GM12878 (cell line): Measurements from ENCODE around the gene AMBP. TPM values are rescaled to one million over a fixed set of nuclear protein-coding genes. Genes with fewer than 3 reads are reported as not detected.

Experiments
- ATAC-seq: fragments of 200-7000 bp; cut with Tn5 transposase; 3 replicates; pipeline ENCODE4 v1.9.1; 2020; ENCODE audit warnings: mild to moderate bottlenecking, moderate library complexity
- BruUV-seq: library from RNA; stranded (reverse); fragments of 400-500 nt; replicated peaks from 2 replicates; lab custom pipeline; 2021; lab: Mats Ljungman, UMichigan
- CTCF ChIA-PET: fragments of 300-600 bp; sonication (Branson Sonifier 250); formaldehyde crosslinking; extraction: SDS; loops from one replicate; lab custom pipeline; 2021; ENCODE audit warnings: inconsistent platforms; lab: Yijun Ruan, JAX
- POLR2A ChIA-PET: fragments of 350-600 bp; formaldehyde crosslinking; extraction: SDS; loops from one replicate; lab custom pipeline; 2021; ENCODE audit warnings: inconsistent platforms; lab: Charles Lee
- RAD21 ChIA-PET: fragments of 300-600 bp; sonication (Branson Sonifier 250); formaldehyde crosslinking; loops from one replicate; lab custom pipeline; 2023; ENCODE audit warnings: antibody characterized with exemption; ENCODE audit not compliant: unreplicated experiment; lab: Charles Lee
- SMC1A ChIA-PET: fragments of 300-600 bp; sonication (Branson Sonifier 250); formaldehyde crosslinking; loops from one replicate; lab custom pipeline; 2023; ENCODE audit not compliant: unreplicated experiment, uncharacterized antibody; lab: Charles Lee
- DNase-seq: peaks from one replicate; pipeline ENCODE4 v3.0.0-alpha.2; 2011; ENCODE audit warnings: low read depth, low spot score
- FAIRE-seq: peaks from 3 replicates; lab custom pipeline; 2011; peaks lifted over from hg19 to GRCh38; lab: Jason Lieb, UNC
- H2AFZ ChIP-seq: 2 replicates; pipeline ENCODE4 v1.6.0; 2011; ENCODE audit warnings: low read depth, low read length, control low read depth; ENCODE audit not compliant: control insufficient read depth
- H3K27ac ChIP-seq: 2 replicates; pipeline ENCODE4 v1.5.1; 2011; ENCODE audit warnings: control low read depth; ENCODE audit not compliant: control insufficient read depth, insufficient read depth
- H3K27me3 ChIP-seq, 2 experiments: replicated peaks in 1 of 2; 2 replicates each; pipeline versions ENCODE4 v1.6.0 to v1.6.1; 2011; ENCODE audit warnings: low read length in 1 of 2; ENCODE audit not compliant: control insufficient read depth in 2 of 2, insufficient read depth in 2 of 2
- H3K36me3 ChIP-seq, 2 experiments: 2 replicates each; pipeline ENCODE4 v1.5.1; 2011; ENCODE audit warnings: low read length in 1 of 2; ENCODE audit not compliant: control insufficient read depth in 2 of 2, insufficient read depth in 2 of 2
- H3K4me1 ChIP-seq: 2 replicates; pipeline ENCODE4 v1.6.1; 2011; ENCODE audit warnings: mild to moderate bottlenecking, low read length, moderate library complexity, mixed read lengths; ENCODE audit not compliant: control insufficient read depth, insufficient read depth
- H3K4me2 ChIP-seq: 2 replicates; pipeline ENCODE4 v1.6.0; 2011; ENCODE audit warnings: control low read depth; ENCODE audit not compliant: control insufficient read depth, insufficient read depth
- H3K4me3 ChIP-seq: fragments of 200-600 bp; sonication (generic); 2 replicates; pipeline ENCODE4 v1.5.1; 2016
- H3K79me2 ChIP-seq: 2 replicates; pipeline ENCODE4 v1.6.0; 2011; ENCODE audit warnings: low read length; ENCODE audit not compliant: control insufficient read depth, insufficient read depth
- H3K9ac ChIP-seq: 2 replicates; pipeline ENCODE4 v1.8.0; 2011; ENCODE audit warnings: low read length, control low read depth, mixed read lengths; ENCODE audit not compliant: control insufficient read depth, insufficient read depth
- H3K9me3 ChIP-seq: replicated peaks from 3 replicates; pipeline ENCODE4 v1.5.1; 2011; ENCODE audit warnings: mild to moderate bottlenecking, low read length; ENCODE audit not compliant: control insufficient read depth, insufficient read depth
- H4K20me1 ChIP-seq: 2 replicates; pipeline ENCODE4 v1.6.0; 2011; ENCODE audit not compliant: control insufficient read depth, insufficient read depth
- ATF7 ChIP-seq: fragments of 450-650 bp; IDR thresholded peaks from 2 replicates; pipeline ENCODE4 v1.6.1; 2016; ENCODE audit warnings: low read depth, mild to moderate bottlenecking
- EP300 ChIP-seq, 2 experiments: fragments of 150-350 bp in 1 of 2; IDR thresholded peaks; 2 replicates each; pipeline ENCODE4 v1.6.1; 2011 to 2012; ENCODE audit warnings: low read depth in 2 of 2, low read length in 2 of 2, borderline replicate concordance in 1 of 2, improper control_type of control experiment in 1 of 2, inconsistent platforms in 1 of 2; ENCODE audit not compliant: control insufficient read depth in 1 of 2
- NR2C1 ChIP-seq: fragments of 450-650 bp; IDR thresholded peaks from 2 replicates; pipeline ENCODE4 v1.6.1; 2017; ENCODE audit warnings: antibody characterized with exemption, mild to moderate bottlenecking, moderate library complexity
- PML ChIP-seq: IDR thresholded peaks from 2 replicates; pipeline ENCODE4 v1.6.1; 2012; ENCODE audit warnings: low read length, inconsistent platforms
- RAD51 ChIP-seq: fragments of 450-650 bp; IDR thresholded peaks from 2 replicates; pipeline ENCODE4 v1.6.1; 2016; ENCODE audit warnings: moderate library complexity, mild to moderate bottlenecking, inconsistent platforms
- SREBF2 ChIP-seq: IDR thresholded peaks from 2 replicates; pipeline ENCODE4 v1.6.1; 2012; ENCODE audit warnings: mild to moderate bottlenecking, low read length
- TAF1 ChIP-seq: IDR thresholded peaks from 2 replicates; pipeline ENCODE4 v1.6.1; 2011; ENCODE audit warnings: mild to moderate bottlenecking, low read depth, low read length, borderline replicate concordance
- WRNIP1 ChIP-seq: IDR thresholded peaks from 2 replicates; pipeline ENCODE4 v1.6.1; 2011; ENCODE audit warnings: low read depth, low read length, improper control_type of control experiment, borderline replicate concordance
- WGBS: methylation state at CpG from one replicate; pipeline ENCODE4 v1.1.6; 2016; ENCODE audit warnings: low lambda C conversion rate; ENCODE audit not compliant: insufficient replicate concordance, insufficient coverage; ENCODE audit errors: missing lambda C conversion rate; 5-methylcytosine and 5-hydroxymethylcytosine counted together
- in situ Hi-C: fragments of 300-500 bp; cut with MboI; formaldehyde crosslinking; loops from 9 replicates; pipeline ENCODE4 v1.14.3; 2018; ENCODE audit warnings: mixed read lengths
- intact Hi-C: fragments of 100-400 bp; cut with micrococcal nuclease; formaldehyde crosslinking; loops from one replicate; pipeline ENCODE4 v1.14.2; 2022; ENCODE audit not compliant: unreplicated experiment
- polyA plus RNA-seq, 11 experiments: library from polyadenylated mRNA; depleted of rRNA in 4 of 11; unstranded in 6 of 11; stranded (reverse) in 5 of 11; fragments of >200 nt; fragmentation: Nextera tagmentation in 4 of 11; fragmentation: Illumina TruSeq in 1 of 11; extraction: Ambion mirVana in 4 of 11; extraction: Trizol in 1 of 11; gene quantifications; 1 replicate in 1 of 11; 2 replicates in 10 of 11; pipeline versions ENCODE4 v1.2.1 to v1.2.3, GENCODE V29; 2011 to 2016; ENCODE audit warnings: inconsistent platforms in 2 of 11, missing spikeins in 2 of 11, low read depth in 1 of 11
- total RNA-seq, 4 experiments: library from RNA; depleted of rRNA in 3 of 4; stranded (reverse); fragments of >200 nt in 3 of 4; fragmentation: Illumina TruSeq in 1 of 4; extraction: Trizol in 1 of 4; gene quantifications; 2 replicates each; pipeline versions ENCODE4 v1.2.1 to v1.2.3, GENCODE V29; 2013 to 2021
- TF ChIP-seq, protein P1 (sequence below): fragments of 450-650 bp; IDR thresholded peaks from 2 replicates; pipeline ENCODE4 v1.6.1; 2017; ENCODE audit warnings: mild to moderate bottlenecking, moderate library complexity
- TF ChIP-seq, protein P2 (sequence below): fragments of 450-650 bp; IDR thresholded peaks from 2 replicates; pipeline ENCODE4 v1.6.1; 2017; ENCODE audit warnings: mild to moderate bottlenecking, moderate library complexity

Gene AMBP
- total and polyA plus RNA-seq, 10 of the 15 experiments (the other 5 are each of a cell fraction or from before 2014, with no cell fraction given): 0.11 to 2.3 (median 0.18) TPM; not detected in 7

GRCh38 chr9:114092336-114092735 lies 14.2 kb upstream of the AMBP start:
- no peaks in the 10 kb centered on the region for H3K4me1 ChIP-seq
- H3K9ac ChIP-seq: no peak overlapping the region
- no peak overlapping the region for H3K27ac ChIP-seq
- RAD21 ChIA-PET: no interaction called here
- no peak overlapping the region for H3K4me2 ChIP-seq
- in situ Hi-C loops: loop anchor here (25.0 kb wide), 1 partner anchor 195 kb away; no protein-coding TSS in a partner anchor
- TF ChIP-seq WRNIP1: no peak
- TF ChIP-seq, protein P1, sequence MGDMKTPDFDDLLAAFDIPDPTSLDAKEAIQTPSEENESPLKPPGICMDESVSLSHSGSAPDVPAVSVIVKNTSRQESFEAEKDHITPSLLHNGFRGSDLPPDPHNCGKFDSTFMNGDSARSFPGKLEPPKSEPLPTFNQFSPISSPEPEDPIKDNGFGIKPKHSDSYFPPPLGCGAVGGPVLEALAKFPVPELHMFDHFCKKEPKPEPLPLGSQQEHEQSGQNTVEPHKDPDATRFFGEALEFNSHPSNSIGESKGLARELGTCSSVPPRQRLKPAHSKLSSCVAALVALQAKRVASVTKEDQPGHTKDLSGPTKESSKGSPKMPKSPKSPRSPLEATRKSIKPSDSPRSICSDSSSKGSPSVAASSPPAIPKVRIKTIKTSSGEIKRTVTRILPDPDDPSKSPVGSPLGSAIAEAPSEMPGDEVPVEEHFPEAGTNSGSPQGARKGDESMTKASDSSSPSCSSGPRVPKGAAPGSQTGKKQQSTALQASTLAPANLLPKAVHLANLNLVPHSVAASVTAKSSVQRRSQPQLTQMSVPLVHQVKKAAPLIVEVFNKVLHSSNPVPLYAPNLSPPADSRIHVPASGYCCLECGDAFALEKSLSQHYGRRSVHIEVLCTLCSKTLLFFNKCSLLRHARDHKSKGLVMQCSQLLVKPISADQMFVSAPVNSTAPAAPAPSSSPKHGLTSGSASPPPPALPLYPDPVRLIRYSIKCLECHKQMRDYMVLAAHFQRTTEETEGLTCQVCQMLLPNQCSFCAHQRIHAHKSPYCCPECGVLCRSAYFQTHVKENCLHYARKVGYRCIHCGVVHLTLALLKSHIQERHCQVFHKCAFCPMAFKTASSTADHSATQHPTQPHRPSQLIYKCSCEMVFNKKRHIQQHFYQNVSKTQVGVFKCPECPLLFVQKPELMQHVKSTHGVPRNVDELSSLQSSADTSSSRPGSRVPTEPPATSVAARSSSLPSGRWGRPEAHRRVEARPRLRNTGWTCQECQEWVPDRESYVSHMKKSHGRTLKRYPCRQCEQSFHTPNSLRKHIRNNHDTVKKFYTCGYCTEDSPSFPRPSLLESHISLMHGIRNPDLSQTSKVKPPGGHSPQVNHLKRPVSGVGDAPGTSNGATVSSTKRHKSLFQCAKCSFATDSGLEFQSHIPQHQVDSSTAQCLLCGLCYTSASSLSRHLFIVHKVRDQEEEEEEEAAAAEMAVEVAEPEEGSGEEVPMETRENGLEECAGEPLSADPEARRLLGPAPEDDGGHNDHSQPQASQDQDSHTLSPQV: no peak
- no peaks in the 10 kb centered on the region for H3K9me3 ChIP-seq
- no peaks in the 10 kb centered on the region for H4K20me1 ChIP-seq
- ATAC-seq: no peak
- intact Hi-C loops: no loop called here
- 24% methylated on average over 3 of the region's 4 CpGs for WGBS
- no TSS peak for BruUV-seq
- no peak for FAIRE-seq
- H2AFZ ChIP-seq: no peak overlapping the region
- POLR2A ChIA-PET: no interaction called here
- SMC1A ChIA-PET: no interaction called here
- no peaks in the 10 kb centered on the region; a peak in 2 of 4 replicates for H3K27me3 ChIP-seq
- H3K36me3 ChIP-seq: no peaks in the 10 kb centered on the region
- no peak for DNase-seq
- no peaks in the 10 kb centered on the region for H3K79me2 ChIP-seq
- CTCF ChIA-PET: no interaction called here
- no peak overlapping the region for H3K4me3 ChIP-seq

GRCh38 chr9:114091711-114092110 lies 13.6 kb upstream of the AMBP start:
- H3K4me1 ChIP-seq: no peaks in the 10 kb centered on the region
- intact Hi-C loops (no loop called here), in situ Hi-C loops (loop anchor here (25.0 kb wide), 1 partner anchor 196 kb away; no protein-coding TSS in a partner anchor)
- ChIA-PET CTCF (no interaction called here), RAD21 (no interaction called here), POLR2A (no interaction called here), SMC1A (no interaction called here)
- no peak for DNase-seq
- BruUV-seq: no TSS peak
- H3K9me3 ChIP-seq: no peaks in the 10 kb centered on the region
- H4K20me1 ChIP-seq: no peaks in the 10 kb centered on the region
- H3K79me2 ChIP-seq: no peaks in the 10 kb centered on the region
- H3K27me3 ChIP-seq: no peaks in the 10 kb centered on the region; a peak in 2 of 4 replicates
- no peak overlapping the region for H3K27ac ChIP-seq
- 6% methylated on average over 8 of the region's 8 CpGs for WGBS
- no peak overlapping the region for H3K4me3 ChIP-seq
- no peak overlapping the region for H3K9ac ChIP-seq
- no peaks in the 10 kb centered on the region for H3K36me3 ChIP-seq
- no peak for ATAC-seq
- no peak overlapping the region for H3K4me2 ChIP-seq
- no peak for FAIRE-seq
- no peak overlapping the region for H2AFZ ChIP-seq
- TF ChIP-seq NR2C1 (no peak), EP300 (IDR thresholded peaks at IDR 0.05; ENCODE audit: borderline replicate concordance in 1 of 2, control insufficient read depth in 1 of 2, low read depth in 2 of 2, low read length in 2 of 2) (no peak), ATF7 (no peak), RAD51 (no peak), PML (no peak), TAF1 (no peak), SREBF2 (no peak)
- TF ChIP-seq, protein P2, sequence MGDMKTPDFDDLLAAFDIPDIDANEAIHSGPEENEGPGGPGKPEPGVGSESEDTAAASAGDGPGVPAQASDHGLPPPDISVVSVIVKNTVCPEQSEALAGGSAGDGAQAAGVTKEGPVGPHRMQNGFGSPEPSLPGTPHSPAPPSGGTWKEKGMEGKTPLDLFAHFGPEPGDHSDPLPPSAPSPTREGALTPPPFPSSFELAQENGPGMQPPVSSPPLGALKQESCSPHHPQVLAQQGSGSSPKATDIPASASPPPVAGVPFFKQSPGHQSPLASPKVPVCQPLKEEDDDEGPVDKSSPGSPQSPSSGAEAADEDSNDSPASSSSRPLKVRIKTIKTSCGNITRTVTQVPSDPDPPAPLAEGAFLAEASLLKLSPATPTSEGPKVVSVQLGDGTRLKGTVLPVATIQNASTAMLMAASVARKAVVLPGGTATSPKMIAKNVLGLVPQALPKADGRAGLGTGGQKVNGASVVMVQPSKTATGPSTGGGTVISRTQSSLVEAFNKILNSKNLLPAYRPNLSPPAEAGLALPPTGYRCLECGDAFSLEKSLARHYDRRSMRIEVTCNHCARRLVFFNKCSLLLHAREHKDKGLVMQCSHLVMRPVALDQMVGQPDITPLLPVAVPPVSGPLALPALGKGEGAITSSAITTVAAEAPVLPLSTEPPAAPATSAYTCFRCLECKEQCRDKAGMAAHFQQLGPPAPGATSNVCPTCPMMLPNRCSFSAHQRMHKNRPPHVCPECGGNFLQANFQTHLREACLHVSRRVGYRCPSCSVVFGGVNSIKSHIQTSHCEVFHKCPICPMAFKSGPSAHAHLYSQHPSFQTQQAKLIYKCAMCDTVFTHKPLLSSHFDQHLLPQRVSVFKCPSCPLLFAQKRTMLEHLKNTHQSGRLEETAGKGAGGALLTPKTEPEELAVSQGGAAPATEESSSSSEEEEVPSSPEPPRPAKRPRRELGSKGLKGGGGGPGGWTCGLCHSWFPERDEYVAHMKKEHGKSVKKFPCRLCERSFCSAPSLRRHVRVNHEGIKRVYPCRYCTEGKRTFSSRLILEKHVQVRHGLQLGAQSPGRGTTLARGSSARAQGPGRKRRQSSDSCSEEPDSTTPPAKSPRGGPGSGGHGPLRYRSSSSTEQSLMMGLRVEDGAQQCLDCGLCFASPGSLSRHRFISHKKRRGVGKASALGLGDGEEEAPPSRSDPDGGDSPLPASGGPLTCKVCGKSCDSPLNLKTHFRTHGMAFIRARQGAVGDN: no peak
